Inflammatory macrophage treated with lipopolysaccharide for 1 hour (primary cell): ENCODE results near the gene CHST14.
A peak's percentile ranks its signal among the peaks of the same experiment; 100 is the strongest.

Experiments used
- DNase-seq, 2 donors: peaks; one replicate each; pipeline ENCODE4 v3.0.0-alpha.2; 2020 to 2022

The CHST14 gene

GRCh38 chr15:40464595-40465185 is 6.1 kb upstream of the CHST14 start:
- no peak for DNase-seq

- DNase-seq, result no peak
Observed at GRCh38 chr15:40465939-40466338, 4.8 kb upstream of the CHST14 start.

GRCh38 chr15:40466426-40467260 is 4.1 kb upstream of the CHST14 start:
- DNase-seq, result peak in 1 of 2 donors; percentile 37

- DNase-seq, result no peak
Observed at GRCh38 chr15:40467261-40467615, 3.5 kb upstream of the CHST14 start.

GRCh38 chr15:40468898-40469331 is 1.9 kb upstream of the CHST14 start:
- DNase-seq, result peak; percentile 23 to 38

- no peak for DNase-seq
Observed at GRCh38 chr15:40469776-40470390, 901 bp upstream of the CHST14 start.

- DNase-seq, result no peak
Observed at GRCh38 chr15:40471105-40471807, 472 bp downstream of the CHST14 start.

- DNase-seq, result no peak
Observed at GRCh38 chr15:40471808-40472150, 995 bp downstream of the CHST14 start.

GRCh38 chr15:40472171-40472727 is 1.5 kb downstream of the CHST14 start:
- no peak for DNase-seq

- DNase-seq, result no peak
Observed at GRCh38 chr15:40474581-40474980, 3.8 kb downstream of the CHST14 start.

GRCh38 chr15:40477642-40478327 is 7.0 kb downstream of the CHST14 start:
- no peak for DNase-seq

GRCh38 chr15:40479024-40479423 is 8.2 kb downstream of the CHST14 start:
- no peak for DNase-seq

- DNase-seq, result no peak
Observed at GRCh38 chr15:40481341-40482074, 10.7 kb downstream of the CHST14 start.

GRCh38 chr15:40483919-40484318 is 13.1 kb downstream of the CHST14 start:
- no peak for DNase-seq

GRCh38 chr15:40486066-40486770 is 15.4 kb downstream of the CHST14 start:
- DNase-seq, result no peak

GRCh38 chr15:40487816-40488682 is 17.3 kb downstream of the CHST14 start:
- DNase-seq, result no peak

- no peak for DNase-seq
Observed at GRCh38 chr15:40489274-40490175, 18.7 kb downstream of the CHST14 start.

- peak; percentile 34 to 63 for DNase-seq
Observed at GRCh38 chr15:40493089-40493840, 22.5 kb downstream of the CHST14 start.
